ENCODE measurements around the gene UGT3A2.

GRCh38 chr5:36070687-36071571 lies 4.2 kb upstream of the UGT3A2 start:
- TF ChIP-seq CTCF (conservative IDR thresholded peaks at IDR 0.05; ENCODE audit: low read depth, low read length): no peak
- no peak for TF ChIP-seq EZH2 (IDR thresholded peaks at IDR 0.05; ENCODE audit: borderline replicate concordance, low read depth, low read length, poor library complexity, severe bottlenecking)

Measured in A673 (cell line).